K562 (cell line): Measurements from ENCODE around the gene CLCNKA.
"Not testable (repeated sequence)": the region's sequence is repeated elsewhere in the genome, so short reads cannot be mapped to it uniquely, and the experiment has no call there.

ENCODE experiments used
- BACH1 ChIP-seq: fragments of 200-800 bp; sonication (Bioruptor generic); IDR thresholded peaks from 2 replicates; pipeline ENCODE4 v1.6.1; 2016; ENCODE audit warnings: missing genetic modification characterization, missing compliant biosample characterization
- CCAR2 ChIP-seq: fragments of 200-400 bp; formaldehyde crosslinking; IDR thresholded peaks from 2 replicates; pipeline ENCODE4 v1.6.1; 2017; ENCODE audit warnings: mild to moderate bottlenecking, low read depth, low read length
- CEBPG ChIP-seq, 3 experiments: fragments of 200-800 bp in 1 of 3; sonication (Bioruptor generic) in 1 of 3; sonication (generic) in 1 of 3; formaldehyde crosslinking in 1 of 3; IDR thresholded peaks in 2 of 3; conservative IDR thresholded peaks in 1 of 3; 2 replicates each; pipeline versions ENCODE4 v1.6.1 to v1.8.0; 2016 to 2022; ENCODE audit warnings: missing compliant biosample characterization in 2 of 3, missing genetic modification characterization in 2 of 3, mild to moderate bottlenecking in 1 of 3, missing genetic modification reagents in 1 of 3
- KDM1A ChIP-seq, 2 experiments: fragments of 450-650 bp; IDR thresholded peaks; 2 replicates each; pipeline ENCODE4 v1.6.1; 2016; ENCODE audit warnings: mild to moderate bottlenecking in 2 of 2
- TAF1 ChIP-seq: IDR thresholded peaks from 2 replicates; pipeline ENCODE4 v1.6.1; 2011; ENCODE audit warnings: mild to moderate bottlenecking, low read length, moderate library complexity; ENCODE audit not compliant: insufficient read depth, control insufficient read depth, severe bottlenecking; ENCODE audit errors: extremely low read depth
- ZNF12 ChIP-seq: sonication (generic); formaldehyde crosslinking; IDR thresholded peaks from 2 replicates; pipeline ENCODE4 v1.4.0; 2020; ENCODE audit warnings: mild to moderate bottlenecking, missing genetic modification reagents
- ZNF24 ChIP-seq: fragments of 450-650 bp; IDR thresholded peaks from 2 replicates; pipeline ENCODE4 v1.6.1; 2016
- TF ChIP-seq, protein P1 (sequence below), 2 experiments: fragments of 450-650 bp; formaldehyde crosslinking in 1 of 2; IDR thresholded peaks; 2 replicates each; pipeline versions ENCODE4 v1.4.0 to v1.6.1; 2014 to 2020; ENCODE audit warnings: mild to moderate bottlenecking in 2 of 2, borderline replicate concordance in 1 of 2, low read depth in 1 of 2
- TF ChIP-seq, protein P2 (sequence below): sonication (generic); formaldehyde crosslinking; IDR thresholded peaks from 2 replicates; pipeline ENCODE4 v1.9.0; 2022; ENCODE audit warnings: mild to moderate bottlenecking, missing genetic modification reagents
- TF ChIP-seq, protein P3 (sequence below): fragments of 250-450 bp; sonication (Bioruptor Pico); IDR thresholded peaks from 2 replicates; pipeline ENCODE4 v1.4.0; 2020; ENCODE audit warnings: mild to moderate bottlenecking, moderate library complexity, borderline replicate concordance
- TF ChIP-seq, protein P4 (sequence below): sonication (generic); formaldehyde crosslinking; IDR thresholded peaks from 2 replicates; pipeline ENCODE4 v1.9.0; 2022; ENCODE audit warnings: mild to moderate bottlenecking, missing genetic modification reagents

DNA sequence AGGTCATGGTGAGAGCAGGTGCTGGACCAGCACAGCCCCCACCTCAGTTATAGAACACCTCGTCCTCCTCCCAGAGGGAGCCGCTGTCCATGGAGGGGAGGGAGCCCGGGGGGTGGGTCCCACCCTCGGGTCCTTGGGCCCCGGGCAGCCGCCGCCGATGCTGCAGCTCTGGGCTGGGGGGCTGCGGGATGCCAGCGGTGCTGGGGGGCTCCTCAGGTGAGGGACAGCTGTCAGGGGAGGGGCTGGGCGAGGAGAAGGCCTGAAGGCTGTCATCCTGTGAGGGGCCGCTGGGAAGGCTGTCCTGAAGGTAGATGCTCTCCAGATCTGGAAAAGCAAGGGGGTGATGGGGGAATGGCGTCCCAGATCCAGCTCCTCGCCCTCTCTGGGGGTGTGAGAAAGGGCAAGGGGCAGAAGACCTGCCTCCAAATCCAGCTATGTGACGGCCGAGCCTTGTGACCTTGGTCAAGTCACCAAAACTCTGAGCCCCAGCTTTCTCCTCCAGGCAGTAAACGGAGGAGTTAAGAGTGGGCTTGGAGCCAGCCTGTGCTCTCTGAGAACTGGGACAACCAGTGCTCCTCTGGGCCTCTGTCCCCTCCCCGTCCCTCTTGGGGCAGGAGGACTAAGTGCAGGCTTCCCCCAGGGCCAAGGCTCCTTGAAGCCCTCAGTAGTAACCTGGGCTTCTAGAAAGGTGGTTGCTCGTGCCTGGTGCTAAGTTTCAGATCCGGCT lies 36.7 kb downstream of the CLCNKA start:
- not testable (repeated sequence) for TF ChIP-seq BACH1 (tag); ZNF24; TAF1; CEBPG (CRISPR knock-in tag; IDR thresholded peaks at IDR 0.05); CEBPG (tag; conservative IDR thresholded peaks at IDR 0.05 in 1 of 2, IDR thresholded peaks at IDR 0.05 in 1 of 2); CCAR2; ZNF12 (CRISPR knock-in tag); KDM1A (IDR thresholded peaks at IDR 0.05)
- TF ChIP-seq, protein P1, sequence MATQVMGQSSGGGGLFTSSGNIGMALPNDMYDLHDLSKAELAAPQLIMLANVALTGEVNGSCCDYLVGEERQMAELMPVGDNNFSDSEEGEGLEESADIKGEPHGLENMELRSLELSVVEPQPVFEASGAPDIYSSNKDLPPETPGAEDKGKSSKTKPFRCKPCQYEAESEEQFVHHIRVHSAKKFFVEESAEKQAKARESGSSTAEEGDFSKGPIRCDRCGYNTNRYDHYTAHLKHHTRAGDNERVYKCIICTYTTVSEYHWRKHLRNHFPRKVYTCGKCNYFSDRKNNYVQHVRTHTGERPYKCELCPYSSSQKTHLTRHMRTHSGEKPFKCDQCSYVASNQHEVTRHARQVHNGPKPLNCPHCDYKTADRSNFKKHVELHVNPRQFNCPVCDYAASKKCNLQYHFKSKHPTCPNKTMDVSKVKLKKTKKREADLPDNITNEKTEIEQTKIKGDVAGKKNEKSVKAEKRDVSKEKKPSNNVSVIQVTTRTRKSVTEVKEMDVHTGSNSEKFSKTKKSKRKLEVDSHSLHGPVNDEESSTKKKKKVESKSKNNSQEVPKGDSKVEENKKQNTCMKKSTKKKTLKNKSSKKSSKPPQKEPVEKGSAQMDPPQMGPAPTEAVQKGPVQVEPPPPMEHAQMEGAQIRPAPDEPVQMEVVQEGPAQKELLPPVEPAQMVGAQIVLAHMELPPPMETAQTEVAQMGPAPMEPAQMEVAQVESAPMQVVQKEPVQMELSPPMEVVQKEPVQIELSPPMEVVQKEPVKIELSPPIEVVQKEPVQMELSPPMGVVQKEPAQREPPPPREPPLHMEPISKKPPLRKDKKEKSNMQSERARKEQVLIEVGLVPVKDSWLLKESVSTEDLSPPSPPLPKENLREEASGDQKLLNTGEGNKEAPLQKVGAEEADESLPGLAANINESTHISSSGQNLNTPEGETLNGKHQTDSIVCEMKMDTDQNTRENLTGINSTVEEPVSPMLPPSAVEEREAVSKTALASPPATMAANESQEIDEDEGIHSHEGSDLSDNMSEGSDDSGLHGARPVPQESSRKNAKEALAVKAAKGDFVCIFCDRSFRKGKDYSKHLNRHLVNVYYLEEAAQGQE (IDR thresholded peaks at IDR 0.05; ENCODE audit: borderline replicate concordance): not testable (repeated sequence)
- TF ChIP-seq, protein P1 (CRISPR knock-in tag; IDR thresholded peaks at IDR 0.05; ENCODE audit: low read depth): not testable (repeated sequence)
- TF ChIP-seq, protein P2, sequence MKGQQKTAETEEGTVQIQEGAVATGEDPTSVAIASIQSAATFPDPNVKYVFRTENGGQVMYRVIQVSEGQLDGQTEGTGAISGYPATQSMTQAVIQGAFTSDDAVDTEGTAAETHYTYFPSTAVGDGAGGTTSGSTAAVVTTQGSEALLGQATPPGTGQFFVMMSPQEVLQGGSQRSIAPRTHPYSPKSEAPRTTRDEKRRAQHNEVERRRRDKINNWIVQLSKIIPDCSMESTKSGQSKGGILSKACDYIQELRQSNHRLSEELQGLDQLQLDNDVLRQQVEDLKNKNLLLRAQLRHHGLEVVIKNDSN: not testable (repeated sequence)
- TF ChIP-seq, protein P3, sequence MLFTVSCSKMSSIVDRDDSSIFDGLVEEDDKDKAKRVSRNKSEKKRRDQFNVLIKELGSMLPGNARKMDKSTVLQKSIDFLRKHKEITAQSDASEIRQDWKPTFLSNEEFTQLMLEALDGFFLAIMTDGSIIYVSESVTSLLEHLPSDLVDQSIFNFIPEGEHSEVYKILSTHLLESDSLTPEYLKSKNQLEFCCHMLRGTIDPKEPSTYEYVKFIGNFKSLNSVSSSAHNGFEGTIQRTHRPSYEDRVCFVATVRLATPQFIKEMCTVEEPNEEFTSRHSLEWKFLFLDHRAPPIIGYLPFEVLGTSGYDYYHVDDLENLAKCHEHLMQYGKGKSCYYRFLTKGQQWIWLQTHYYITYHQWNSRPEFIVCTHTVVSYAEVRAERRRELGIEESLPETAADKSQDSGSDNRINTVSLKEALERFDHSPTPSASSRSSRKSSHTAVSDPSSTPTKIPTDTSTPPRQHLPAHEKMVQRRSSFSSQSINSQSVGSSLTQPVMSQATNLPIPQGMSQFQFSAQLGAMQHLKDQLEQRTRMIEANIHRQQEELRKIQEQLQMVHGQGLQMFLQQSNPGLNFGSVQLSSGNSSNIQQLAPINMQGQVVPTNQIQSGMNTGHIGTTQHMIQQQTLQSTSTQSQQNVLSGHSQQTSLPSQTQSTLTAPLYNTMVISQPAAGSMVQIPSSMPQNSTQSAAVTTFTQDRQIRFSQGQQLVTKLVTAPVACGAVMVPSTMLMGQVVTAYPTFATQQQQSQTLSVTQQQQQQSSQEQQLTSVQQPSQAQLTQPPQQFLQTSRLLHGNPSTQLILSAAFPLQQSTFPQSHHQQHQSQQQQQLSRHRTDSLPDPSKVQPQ (CRISPR knock-in tag): not testable (repeated sequence)
- TF ChIP-seq, protein P4, sequence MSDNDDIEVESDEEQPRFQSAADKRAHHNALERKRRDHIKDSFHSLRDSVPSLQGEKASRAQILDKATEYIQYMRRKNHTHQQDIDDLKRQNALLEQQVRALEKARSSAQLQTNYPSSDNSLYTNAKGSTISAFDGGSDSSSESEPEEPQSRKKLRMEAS (CRISPR knock-in tag): not testable (repeated sequence)
